Endothelial cell of umbilical vein (primary cell): ENCODE data around the gene CROCC. TPM values are rescaled to one million over a fixed set of nuclear protein-coding genes. Genes with fewer than 3 reads are reported as not detected.

ENCODE experiments used
- BruUV-seq: library from RNA; stranded (reverse); fragments of 400-500 nt; replicated peaks from 2 replicates; lab custom pipeline; 2021; lab: Mats Ljungman, UMichigan
- CTCF ChIA-PET: fragments of 300-600, 350-600 bp; sonication (Branson Sonifier 250); formaldehyde crosslinking; loops from one replicate; lab custom pipeline; 2021; ENCODE audit warnings: antibody characterized with exemption, inconsistent platforms; lab: Charles Lee
- POLR2A ChIA-PET: fragments of 300-600, 350-600 bp; sonication (Branson Sonifier 250); formaldehyde crosslinking; loops from one replicate; lab custom pipeline; 2021; ENCODE audit warnings: antibody characterized with exemption, inconsistent platforms; lab: Charles Lee
- DNase-seq: peaks from one replicate; pipeline ENCODE4 v3.0.0-alpha.2; 2011; ENCODE audit warnings: low read depth, low spot score
- FAIRE-seq: peaks from 2 replicates; lab custom pipeline; 2011; peaks lifted over from hg19 to GRCh38; lab: Jason Lieb, UNC
- H2AFZ ChIP-seq: 2 replicates; pipeline ENCODE4 v1.6.0; 2012; ENCODE audit warnings: low read depth, low read length, control low read depth, inconsistent platforms
- H3K27ac ChIP-seq: 2 replicates; pipeline ENCODE4 v1.5.1; 2011; ENCODE audit warnings: low read depth, mild to moderate bottlenecking, control low read depth, low read length, moderate library complexity; ENCODE audit not compliant: insufficient read depth
- H3K27me3 ChIP-seq, 2 experiments: 2 replicates each; pipeline versions ENCODE4 v1.6.0 to v1.6.1; 2011; ENCODE audit warnings: low read length in 2 of 2, mixed read lengths in 1 of 2; ENCODE audit not compliant: control insufficient read depth in 2 of 2, insufficient read depth in 2 of 2
- H3K36me3 ChIP-seq, 2 experiments: 2 replicates in 1 of 2; 3 replicates in 1 of 2; pipeline ENCODE4 v1.5.1; 2011; ENCODE audit warnings: low read length in 2 of 2, mild to moderate bottlenecking in 1 of 2, moderate library complexity in 1 of 2; ENCODE audit not compliant: control insufficient read depth in 2 of 2, insufficient read depth in 2 of 2; ENCODE audit errors: extremely low read depth in 1 of 2
- H3K4me1 ChIP-seq: 3 replicates; pipeline ENCODE4 v1.5.1; 2011; ENCODE audit warnings: mild to moderate bottlenecking, low read length; ENCODE audit not compliant: control insufficient read depth, insufficient read depth; ENCODE audit errors: extremely low read depth
- H3K4me2 ChIP-seq: 2 replicates; pipeline ENCODE4 v1.6.1; 2011; ENCODE audit warnings: low read length, control low read depth, mixed read lengths; ENCODE audit not compliant: insufficient read depth
- H3K4me3 ChIP-seq, 3 experiments: fragments of 200-600 bp in 1 of 3; sonication (generic), shearing (Covaris generic) in 1 of 3; replicated peaks in 1 of 3; 2 replicates each; pipeline ENCODE4 v1.5.1; 2011 to 2016; ENCODE audit warnings: control low read depth in 3 of 3, low read length in 3 of 3, mild to moderate bottlenecking in 2 of 3, inconsistent platforms in 1 of 3, low read depth in 1 of 3, moderate library complexity in 1 of 3; ENCODE audit not compliant: insufficient read depth in 1 of 3
- H3K79me2 ChIP-seq: 2 replicates; pipeline ENCODE4 v1.6.0; 2012; ENCODE audit warnings: low read length, inconsistent platforms; ENCODE audit not compliant: control insufficient read depth, insufficient read depth
- H3K9ac ChIP-seq: replicated peaks from 2 replicates; pipeline ENCODE3; 2011; ENCODE audit warnings: low read length, control low read depth; ENCODE audit not compliant: insufficient read depth; ENCODE audit errors: extremely low read depth
- H3K9me1 ChIP-seq: replicated peaks from 3 replicates; pipeline ENCODE4 v1.6.0; 2011; ENCODE audit warnings: mild to moderate bottlenecking, low read length; ENCODE audit not compliant: control insufficient read depth, insufficient read depth; ENCODE audit errors: extremely low read depth
- H3K9me3 ChIP-seq: replicated peaks from 2 replicates; pipeline ENCODE4 v1.5.1; 2012; ENCODE audit warnings: low read length, inconsistent platforms; ENCODE audit not compliant: control insufficient read depth, insufficient read depth
- H4K20me1 ChIP-seq: replicated peaks from 2 replicates; pipeline ENCODE3; 2011; ENCODE audit warnings: mild to moderate bottlenecking, low read length; ENCODE audit not compliant: control insufficient read depth, insufficient read depth; ENCODE audit errors: extremely low read depth
- CTCF ChIP-seq, 2 donors: IDR thresholded peaks; 1 replicate in 1 of 2; 2 replicates in 1 of 2; pipeline ENCODE4 v1.5.1; 2011; ENCODE audit warnings: low read length in 2 of 2, mild to moderate bottlenecking in 2 of 2, moderate library complexity in 2 of 2, control low read depth in 1 of 2, inconsistent platforms in 1 of 2, low read depth in 1 of 2; ENCODE audit not compliant: insufficient read depth in 1 of 2; ENCODE audit errors: extremely low read depth in 1 of 2
- EZH2 ChIP-seq: IDR thresholded peaks from 2 replicates; pipeline ENCODE4 v1.6.1; 2012; ENCODE audit warnings: borderline replicate concordance, low read depth, mild to moderate bottlenecking, moderate library complexity, low read length, inconsistent platforms; ENCODE audit not compliant: severe bottlenecking
- FOS ChIP-seq: IDR thresholded peaks from 2 replicates; pipeline ENCODE4 v1.6.1; 2011; ENCODE audit warnings: mild to moderate bottlenecking, low read length, moderate library complexity, borderline replicate concordance; ENCODE audit not compliant: insufficient read depth
- GATA2 ChIP-seq: IDR thresholded peaks from 2 replicates; pipeline ENCODE4 v1.7.0; 2011; ENCODE audit warnings: low read depth, mild to moderate bottlenecking, moderate library complexity, mixed read lengths, low read length; ENCODE audit not compliant: insufficient read length, insufficient read depth
- JUN ChIP-seq: IDR thresholded peaks from 2 replicates; pipeline ENCODE4 v1.6.1; 2011; ENCODE audit warnings: borderline replicate concordance, low read depth; ENCODE audit not compliant: insufficient read length, insufficient read depth
- MAX ChIP-seq: IDR thresholded peaks from 2 replicates; pipeline ENCODE4 v1.6.1; 2011; ENCODE audit not compliant: insufficient read depth, insufficient read length
- MYC ChIP-seq: IDR thresholded peaks from one replicate; pipeline ENCODE4 v1.6.1; 2011; ENCODE audit warnings: mild to moderate bottlenecking, low read depth, low read length
- POLR2A ChIP-seq: IDR thresholded peaks from 2 replicates; pipeline ENCODE4 v1.6.1; 2012; ENCODE audit warnings: low read depth, mild to moderate bottlenecking, control low read depth, low read length
- POLR2AphosphoS5 ChIP-seq: IDR thresholded peaks from 2 replicates; pipeline ENCODE4 v1.6.1; 2012; ENCODE audit warnings: low read depth, mild to moderate bottlenecking, control low read depth, low read length, moderate library complexity; ENCODE audit not compliant: insufficient read depth
- dilution Hi-C: fragments of 300-500 bp; cut with MboI; formaldehyde crosslinking; loops from one replicate; pipeline ENCODE4 v1.15.0; 2019; ENCODE audit warnings: low sequenced_read_pairs; ENCODE audit not compliant: extremely low pct_ligation_motif_present
- intact Hi-C: fragments of 100-400 bp; cut with micrococcal nuclease; formaldehyde crosslinking; loops from one replicate; pipeline ENCODE4 v1.10.0; 2022
- polyA plus RNA-seq, 4 experiments: library from polyadenylated mRNA; depleted of rRNA in 3 of 4; stranded (reverse) in 3 of 4; unstranded in 1 of 4; fragments of >200 nt; gene quantifications; 2 replicates each; pipeline versions ENCODE4 v1.2.1 to v1.2.3, GENCODE V29; 2011 to 2012; ENCODE audit warnings: missing spikeins in 1 of 4
- total RNA-seq: library from RNA; stranded (reverse); gene quantifications from 2 replicates; pipeline ENCODE4 v1.2.3, GENCODE V29; 2021

The CROCC gene
- total and polyA plus RNA-seq, 2 donors (not counting 3 experiments of a cell fraction or from before 2014, with no cell fraction given) = 18.3 to 35.5 TPM

- no peak for TF ChIP-seq FOS
- no peak for TF ChIP-seq POLR2A
- no peak for TF ChIP-seq POLR2AphosphoS5
- TF ChIP-seq MAX = no peak
- no peak for TF ChIP-seq CTCF (IDR thresholded peaks at IDR 0.05; ENCODE audit: extremely low read depth in 1 of 2, insufficient read depth in 1 of 2, low read depth in 1 of 2, low read length in 2 of 2)
- TF ChIP-seq MYC = no peak
- TF ChIP-seq EZH2 = no peak
- TF ChIP-seq GATA2 = no peak
- TF ChIP-seq JUN = no peak
- DNase-seq (no peak), FAIRE-seq (no peak)
- Histone ChIP-seq H3K4me1 (no peaks in the 10 kb centered on the region), H2AFZ (no peak overlapping the region), H3K9me3 (no peaks in the 10 kb centered on the region), H3K9ac (no peak overlapping the region), H3K36me3 (no peaks in the 10 kb centered on the region), H3K4me2 (no peak overlapping the region), H4K20me1 (no peaks in the 10 kb centered on the region), H3K79me2 (no peaks in the 10 kb centered on the region), H3K9me1 (no peaks in the 10 kb centered on the region), H3K27me3 (no peaks in the 10 kb centered on the region), H3K27ac (no peak overlapping the region), H3K4me3 (no peak overlapping the region)
- POLR2A ChIA-PET = no interaction called here
- BruUV-seq = no TSS peak
- CTCF ChIA-PET = interaction anchor here (5.4 kb wide), 1 partner anchor 88 kb away, joined by 32 read pairs; no protein-coding TSS in a partner anchor
- intact Hi-C loops = no loop called here
- dilution Hi-C loops = no loop called here
These were observed 36.7 kb downstream of the CROCC start for GRCh38 chr1:16958475-16958874.
